HG03103 (cell line): ENCODE results near the gene LRRC47.
A peak's percentile ranks its signal among the peaks of the same experiment; 100 is the strongest.

ENCODE experiments used
- ATAC-seq: cut with Tn5 transposase; IDR thresholded peaks from one replicate; pipeline ENCODE4 v1.9.1; 2021; ENCODE audit warnings: low read depth; ENCODE audit not compliant: unreplicated experiment

Gene LRRC47

GRCh38 chr1:3773572-3774275 lies 22.6 kb downstream of the LRRC47 start:
- no peak for ATAC-seq

- peak; percentile 14 for ATAC-seq
Observed at GRCh38 chr1:3772715-3773571, 23.4 kb downstream of the LRRC47 start, which contains the start of gene SMIM1. Gene SMIM1, plus strand, starts transcription at chr1:3772749. Its CDS starts 2,625 bp downstream, at chr1:3775374.

- peak; percentile 57 for ATAC-seq
Observed at GRCh38 chr1:3772027-3772714, 24.1 kb downstream of the LRRC47 start.

- no peak for ATAC-seq
Observed at GRCh38 chr1:3771108-3772026, 24.9 kb downstream of the LRRC47 start.

GRCh38 chr1:3770047-3770765 lies 26.1 kb downstream of the LRRC47 start:
- ATAC-seq, result no peak

- no peak for ATAC-seq
Observed at GRCh38 chr1:3768811-3769390, 27.4 kb downstream of the LRRC47 start.

GRCh38 chr1:3767328-3767925 lies 28.9 kb downstream of the LRRC47 start:
- ATAC-seq, result no peak

GRCh38 chr1:3763351-3764125 lies 32.8 kb downstream of the LRRC47 start:
- no peak for ATAC-seq

- no peak for ATAC-seq
Observed at GRCh38 chr1:3762873-3763228, 33.4 kb downstream of the LRRC47 start.

- no peak for ATAC-seq
Observed at GRCh38 chr1:3762151-3762872, 34.0 kb downstream of the LRRC47 start.

- ATAC-seq, result no peak
Observed at GRCh38 chr1:3761296-3762010, 34.8 kb downstream of the LRRC47 start.

GRCh38 chr1:3759796-3760195 lies 36.5 kb downstream of the LRRC47 start:
- no peak for ATAC-seq

- ATAC-seq, result no peak
Observed at GRCh38 chr1:3759164-3759563, 37.1 kb downstream of the LRRC47 start.

- no peak for ATAC-seq
Observed at GRCh38 chr1:3756394-3756793, 39.9 kb downstream of the LRRC47 start.

- no peak for ATAC-seq
Observed at GRCh38 chr1:3753656-3754454, 42.4 kb downstream of the LRRC47 start.

- ATAC-seq, result no peak
Observed at GRCh38 chr1:3752400-3752945, 43.8 kb downstream of the LRRC47 start, which contains the start of gene CCDC27. Gene CCDC27, plus strand, starts transcription at chr1:3752450. Its CDS starts 32 bp downstream, at chr1:3752482.
